Glomerular endothelial cell (primary cell): ENCODE data around the gene COL5A3. TPM values are rescaled to one million over a fixed set of nuclear protein-coding genes. Genes with fewer than 3 reads are reported as not detected.

Source experiments
- DNase-seq: peaks from one replicate; pipeline ENCODE4 v3.0.0-alpha.2; 2011; ENCODE audit warnings: low read depth, low spot score; ENCODE audit errors: extremely low read depth
- total RNA-seq: library from RNA; depleted of rRNA; stranded (reverse); fragments of >200 nt; gene quantifications from 2 replicates; pipeline ENCODE4 v1.2.3, GENCODE V29; 2015

COL5A3 gene
- total RNA-seq, 1 donor from 2014 or later = 2.0 TPM

- no peak for DNase-seq
These were observed 3.0 kb upstream of the COL5A3 start, which contains the start of gene RDH8 for GRCh38 chr19:10013316-10013715. RDH8 (plus strand) TSS chr19:10013483; CDS start chr19:10013498, 15 bp downstream.

DNA sequence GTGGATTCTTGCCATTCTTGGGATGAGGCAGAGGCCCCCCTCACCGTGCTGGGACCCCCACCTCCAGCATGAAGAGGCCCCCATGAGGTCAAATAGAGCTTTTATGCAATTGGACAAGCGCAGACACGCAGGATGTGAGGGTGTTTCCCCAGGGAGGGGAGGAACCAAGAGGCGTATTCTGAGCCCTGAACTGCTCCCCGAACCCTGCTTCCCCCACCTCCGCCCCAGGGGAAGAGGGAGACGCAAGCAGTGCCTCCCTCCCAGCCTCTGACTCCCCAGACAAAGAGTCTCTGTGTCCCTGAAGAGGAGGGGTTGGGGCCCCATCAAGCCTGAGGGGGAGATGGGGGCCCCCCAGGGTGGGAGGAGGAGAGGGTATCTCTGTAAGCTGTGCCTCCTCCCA is 1.7 kb upstream of the COL5A3 start:
- no peak for DNase-seq

GRCh38 chr19:10010939-10011338 is 635 bp upstream of the COL5A3 start:
- DNase-seq = no peak

- no peak for DNase-seq
These were observed 535 bp downstream of the COL5A3 start for GRCh38 chr19:10009714-10010224.

GRCh38 chr19:10008184-10008765 is 2.0 kb downstream of the COL5A3 start:
- DNase-seq = no peak

- DNase-seq = no peak
These were observed 2.7 kb downstream of the COL5A3 start for GRCh38 chr19:10007371-10008183.

DNA sequence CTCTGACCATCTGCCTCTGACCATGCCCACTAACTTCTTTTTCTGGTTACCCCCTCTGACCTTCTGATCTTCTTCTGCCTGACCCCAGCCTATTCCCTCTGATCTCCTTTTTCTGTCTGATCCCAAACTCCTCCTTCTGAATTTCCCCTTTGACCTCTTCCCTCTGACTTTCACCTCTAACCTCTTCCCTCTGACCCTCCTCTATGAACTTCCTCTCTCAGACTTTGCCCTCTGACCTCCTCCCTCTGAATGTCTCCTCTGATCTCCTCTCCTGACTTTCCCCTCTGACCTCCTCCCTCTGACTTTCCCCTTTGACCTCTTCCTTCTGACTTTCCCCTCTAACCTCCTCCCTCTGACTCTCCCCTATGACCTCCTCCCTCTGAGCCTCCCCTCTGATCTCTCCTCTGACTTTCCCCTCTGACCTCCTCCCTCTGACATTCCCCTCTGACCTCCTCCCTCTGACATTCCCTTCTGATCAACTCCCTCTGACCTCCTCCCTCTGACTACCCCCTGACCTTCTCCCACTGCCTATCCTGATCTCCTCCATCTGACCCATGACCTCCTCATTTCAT is 3.5 kb downstream of the COL5A3 start:
- DNase-seq = no peak

DNA sequence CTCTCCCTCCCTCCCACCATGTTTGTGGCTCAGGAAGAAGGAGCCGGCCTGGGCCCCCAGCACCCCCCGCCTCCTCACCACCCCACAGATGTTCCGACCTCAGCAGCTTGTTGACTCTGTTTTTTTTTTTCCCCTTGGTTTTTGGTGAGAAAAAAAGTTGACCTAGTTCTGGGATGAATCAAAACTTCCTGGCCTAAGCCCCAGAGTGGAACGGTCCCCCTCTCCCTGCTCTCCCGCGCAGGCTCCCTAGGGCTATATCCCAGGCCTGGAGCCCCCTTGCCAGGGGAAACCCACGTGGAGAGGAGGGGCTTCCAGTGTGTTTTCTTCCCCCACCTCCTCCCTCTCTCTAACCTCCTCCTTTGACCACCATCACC is 4.0 kb downstream of the COL5A3 start:
- DNase-seq = no peak

GRCh38 chr19:10005632-10006334 is 4.5 kb downstream of the COL5A3 start:
- no peak for DNase-seq

DNA sequence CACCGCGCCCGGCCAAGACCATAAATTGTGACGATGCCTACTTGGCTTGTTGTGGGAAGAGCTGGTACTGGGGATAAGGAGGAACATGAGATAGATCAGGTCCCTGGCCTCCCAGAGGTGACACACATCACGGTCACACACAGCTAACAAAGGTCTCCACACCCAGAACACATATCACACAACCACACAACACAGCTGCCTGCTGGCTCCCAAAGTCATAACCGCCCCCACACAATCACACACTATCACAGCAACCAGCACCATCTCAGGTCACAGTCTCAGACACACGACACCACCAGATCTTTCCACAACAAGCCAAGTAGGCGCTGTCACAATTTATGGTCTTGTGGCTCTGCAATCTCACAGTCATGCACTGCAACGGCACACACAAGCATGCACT is 5.7 kb downstream of the COL5A3 start:
- DNase-seq = no peak

GRCh38 chr19:10003271-10003670 is 7.0 kb downstream of the COL5A3 start:
- no peak for DNase-seq

DNA sequence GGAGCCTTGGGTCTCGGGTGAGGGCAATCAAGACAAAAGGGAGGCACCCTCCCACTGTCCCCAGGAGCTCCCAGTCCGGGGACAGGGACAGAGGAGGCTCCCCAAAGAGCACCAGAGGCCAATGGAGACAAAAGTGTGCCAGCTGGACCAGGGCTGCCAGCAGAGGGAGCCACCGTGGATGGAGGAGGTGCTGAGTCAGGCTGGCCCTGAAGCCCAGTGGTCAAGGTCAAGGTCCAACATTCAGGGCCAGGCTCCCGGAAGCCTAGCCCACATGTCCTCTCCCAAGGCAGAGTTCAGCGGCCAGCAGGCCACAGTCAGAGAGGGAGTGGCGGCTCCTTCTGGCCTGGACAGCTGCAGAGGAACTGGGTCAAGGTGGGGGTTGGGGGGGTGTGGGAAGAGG is 8.4 kb downstream of the COL5A3 start:
- DNase-seq = no peak

- no peak for DNase-seq
These were observed 10.0 kb downstream of the COL5A3 start for GRCh38 chr19:10000171-10000826.

DNA sequence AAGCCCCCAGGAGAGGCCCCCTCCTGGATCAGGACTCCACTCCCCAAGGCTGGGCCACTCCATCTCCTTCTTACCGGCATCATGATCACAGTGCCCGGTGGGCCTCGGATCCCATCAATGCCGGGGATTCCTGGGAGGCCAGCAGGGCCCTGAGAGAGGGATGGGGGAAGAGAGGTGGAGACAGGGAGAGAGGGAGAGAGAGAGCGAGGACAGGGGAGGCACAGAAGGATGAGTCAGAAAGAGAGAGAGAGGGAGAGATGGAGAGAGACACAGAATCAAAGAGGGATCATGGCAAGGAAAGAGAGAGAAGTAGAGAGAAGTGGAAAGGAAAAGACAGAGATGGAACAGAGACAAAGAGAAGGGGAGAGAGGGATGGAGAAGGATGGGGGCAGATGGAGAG is 13.8 kb downstream of the COL5A3 start:
- no peak for DNase-seq

GRCh38 chr19:9995999-9996398 is 14.3 kb downstream of the COL5A3 start:
- no peak for DNase-seq

GRCh38 chr19:9995084-9995483 is 15.2 kb downstream of the COL5A3 start:
- DNase-seq = no peak

DNA sequence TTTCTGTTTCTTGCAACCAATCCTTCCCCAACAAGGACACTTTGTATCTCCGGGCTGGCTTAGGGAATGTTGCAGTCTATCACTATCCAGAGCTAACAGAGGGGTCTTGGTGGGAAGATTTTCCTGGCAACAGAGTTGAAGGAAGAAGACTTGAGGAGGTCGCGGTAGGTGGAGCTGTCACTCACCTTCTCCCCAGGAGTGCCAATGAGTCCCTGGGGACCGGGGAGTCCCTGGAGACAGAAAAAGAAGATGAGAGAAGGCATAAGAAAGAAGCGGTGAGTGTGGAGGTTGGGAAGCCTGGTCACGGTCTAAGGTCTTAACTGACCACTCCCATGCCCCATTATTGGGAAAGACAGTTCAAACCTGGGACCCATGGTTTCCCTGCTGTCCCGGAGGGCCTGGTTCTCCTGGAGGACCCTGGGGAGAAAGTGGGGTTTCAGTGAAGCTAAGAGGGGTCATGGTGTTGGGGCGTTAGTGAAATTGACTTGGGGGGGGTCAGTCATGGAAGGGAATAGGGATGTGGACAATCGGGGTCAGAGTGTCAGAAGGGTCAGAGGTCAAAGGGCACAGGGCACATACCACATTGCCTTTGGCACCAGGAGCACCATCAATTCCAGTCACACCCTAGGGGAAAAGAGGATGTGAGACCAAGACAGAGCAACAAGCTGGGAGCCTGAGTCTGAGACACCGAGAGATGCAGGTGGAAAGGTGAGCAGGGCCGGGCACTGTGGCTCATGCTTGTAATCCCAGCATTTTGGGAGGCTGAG is 18.7 kb downstream of the COL5A3 start:
- no peak for DNase-seq

DNA sequence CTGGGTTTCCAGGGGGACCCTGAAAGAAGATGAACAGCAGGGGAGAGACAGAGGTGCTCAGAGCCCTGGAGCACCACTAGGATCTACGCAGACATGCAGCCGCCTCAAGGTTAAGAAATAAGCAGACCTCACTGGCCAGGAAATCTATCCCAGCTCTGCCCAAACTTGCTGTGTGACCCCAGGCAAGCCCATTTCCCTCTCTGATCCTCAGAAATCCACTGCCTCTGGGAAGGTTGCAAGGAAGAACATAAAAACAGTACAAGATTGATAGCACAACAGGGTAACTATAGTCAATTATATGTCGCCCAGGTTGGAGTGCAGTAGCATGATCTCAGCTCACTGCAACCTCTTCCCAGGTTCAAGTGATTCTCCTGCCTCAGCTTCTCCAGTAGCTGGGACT is 20.8 kb downstream of the COL5A3 start:
- DNase-seq = no peak

DNA sequence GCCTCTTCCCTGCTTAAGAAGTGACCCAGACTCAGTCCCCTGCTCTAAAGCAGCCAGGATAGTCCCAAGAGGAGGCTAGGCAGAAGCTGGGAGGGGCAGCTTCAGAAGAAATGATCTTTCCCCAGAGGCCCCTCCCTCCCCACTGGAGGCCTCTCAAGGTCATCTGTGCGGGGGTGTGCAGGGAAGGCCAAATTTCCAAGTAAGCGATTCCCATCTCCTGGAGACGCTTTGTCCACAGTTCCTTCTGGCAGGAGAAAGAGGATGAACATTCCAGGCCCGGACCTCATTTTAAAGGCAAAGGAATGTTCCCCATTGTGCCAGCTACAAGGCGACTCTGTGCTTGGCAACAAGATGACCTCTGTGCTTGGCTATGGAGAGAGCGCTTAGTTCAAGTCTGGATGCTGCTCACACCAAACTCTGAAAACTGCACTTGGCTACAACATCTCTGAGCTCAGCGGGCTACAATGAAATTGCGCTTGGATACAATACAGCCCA is 23.5 kb downstream of the COL5A3 start:
- no peak for DNase-seq
